Activated CD4-positive, CD25-positive, alpha-beta regulatory T cell (primary cell): ENCODE results near the gene HRH4.

ENCODE experiments used
- DNase-seq, 4 experiments: peaks; one replicate each; lab custom pipeline; 2025; lab: John Stamatoyannopoulos, UW

The HRH4 gene, protein sequence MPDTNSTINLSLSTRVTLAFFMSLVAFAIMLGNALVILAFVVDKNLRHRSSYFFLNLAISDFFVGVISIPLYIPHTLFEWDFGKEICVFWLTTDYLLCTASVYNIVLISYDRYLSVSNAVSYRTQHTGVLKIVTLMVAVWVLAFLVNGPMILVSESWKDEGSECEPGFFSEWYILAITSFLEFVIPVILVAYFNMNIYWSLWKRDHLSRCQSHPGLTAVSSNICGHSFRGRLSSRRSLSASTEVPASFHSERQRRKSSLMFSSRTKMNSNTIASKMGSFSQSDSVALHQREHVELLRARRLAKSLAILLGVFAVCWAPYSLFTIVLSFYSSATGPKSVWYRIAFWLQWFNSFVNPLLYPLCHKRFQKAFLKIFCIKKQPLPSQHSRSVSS

DNA sequence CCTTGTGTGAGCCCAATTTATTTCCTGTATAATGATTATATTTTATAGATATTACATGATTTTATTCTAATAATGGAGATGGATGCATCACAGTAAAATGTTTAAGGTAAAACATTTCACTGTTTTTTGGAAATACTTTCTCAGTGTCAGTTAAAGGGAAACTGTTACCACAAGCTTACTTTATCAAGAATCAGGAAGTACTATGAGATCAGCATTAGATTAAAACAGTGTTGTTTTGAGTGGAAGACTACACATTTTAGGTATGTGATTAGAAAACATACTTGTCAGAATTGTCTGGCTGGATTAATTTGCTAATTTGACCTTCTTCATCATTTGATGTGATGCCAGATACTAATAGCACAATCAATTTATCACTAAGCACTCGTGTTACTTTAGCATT lies at the start of gene HRH4:
HRH4 (plus strand) TSS at position 250 of the 400 bp plus-strand sequence; CDS start at position 342, 92 bp downstream.
- no peak for DNase-seq

DNA sequence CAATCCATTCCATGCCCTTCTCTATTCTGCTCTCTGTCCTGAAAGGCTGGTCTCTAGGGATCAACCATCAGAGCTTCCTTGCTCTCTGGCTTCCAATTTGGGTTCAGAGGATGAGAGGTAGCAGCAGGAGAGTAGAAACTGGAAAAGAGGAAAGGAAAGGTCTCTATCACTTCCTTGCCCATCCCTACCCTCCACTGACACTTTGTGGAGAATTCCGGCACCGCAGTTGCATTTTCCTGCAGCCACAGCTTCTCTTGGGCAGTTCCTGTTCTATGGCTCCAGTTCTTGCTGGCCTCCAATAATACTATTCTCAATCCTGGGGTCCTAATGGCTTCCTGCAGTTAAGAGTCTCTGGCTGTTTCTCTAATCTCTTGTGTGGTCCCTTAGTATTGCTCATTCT lies 47.3 kb upstream of the HRH4 start:
- no peak for DNase-seq

DNA sequence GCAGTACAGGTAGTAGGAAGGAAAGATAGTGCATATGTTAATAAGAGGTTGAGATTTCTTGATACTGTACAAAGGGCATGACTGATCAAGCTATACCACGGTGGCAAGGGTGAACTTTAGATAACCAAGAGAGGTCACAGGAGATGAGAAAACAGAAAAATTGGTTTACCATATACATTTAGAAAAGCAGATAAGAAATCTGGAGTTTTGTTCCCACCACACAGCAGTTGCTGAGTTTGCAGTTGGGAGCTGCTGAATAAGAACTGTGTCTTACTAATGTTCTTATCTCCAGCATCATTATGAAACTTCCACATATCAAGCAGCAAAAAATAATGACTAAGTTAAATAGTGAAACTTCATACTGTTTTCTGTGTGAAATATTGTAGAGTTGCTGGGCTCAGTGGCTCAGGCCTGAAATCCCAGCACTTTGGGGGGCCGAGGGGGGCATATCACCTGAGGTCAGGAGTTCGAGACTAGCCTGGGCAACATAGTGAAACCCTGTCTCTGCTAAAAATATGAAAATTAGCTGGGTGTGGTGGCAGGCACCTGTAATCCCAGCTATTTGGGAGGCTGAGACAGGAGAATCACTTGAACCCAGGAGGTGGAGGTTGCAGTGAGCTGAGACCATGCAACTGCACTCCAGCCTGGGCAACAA lies 46.0 kb upstream of the HRH4 start:
- no peak for DNase-seq

DNA sequence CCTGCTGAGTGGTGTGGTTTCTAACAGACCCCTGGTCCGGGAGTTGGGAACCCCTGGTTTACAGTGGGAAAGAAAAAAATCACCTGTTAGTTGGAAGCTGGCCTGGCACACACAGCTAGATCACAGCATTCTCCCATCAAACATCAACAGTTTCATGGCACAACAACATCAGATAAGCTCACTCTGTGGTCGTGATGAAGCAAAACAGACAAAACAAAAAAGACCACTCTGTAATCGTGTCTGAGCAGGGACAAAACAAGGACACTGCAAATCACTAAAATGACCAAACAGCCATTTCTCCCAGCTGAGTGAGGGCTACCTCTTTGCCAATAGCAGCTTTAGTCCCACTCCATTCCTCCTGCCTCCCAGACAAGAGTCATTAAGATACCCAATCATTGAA lies 43.0 kb upstream of the HRH4 start:
- no peak for DNase-seq

DNA sequence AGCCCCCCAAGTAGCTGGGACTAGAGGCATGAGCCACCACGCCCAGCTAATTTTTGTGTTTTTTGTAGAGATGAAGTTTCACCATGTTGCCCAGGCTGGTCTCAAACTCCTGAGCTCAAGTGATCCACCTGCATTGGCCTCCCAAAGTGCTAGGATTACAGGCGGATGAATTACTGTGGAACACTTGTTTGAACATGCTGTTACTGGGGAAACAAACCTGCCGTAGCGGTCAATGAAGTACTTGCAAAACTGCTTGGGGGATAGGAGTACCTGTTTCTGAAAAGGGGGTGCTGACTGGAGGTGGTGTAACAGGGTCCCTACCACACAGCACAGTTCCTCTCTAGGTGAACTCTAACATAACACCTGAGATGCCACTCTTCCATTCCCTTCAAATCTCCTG lies 39.9 kb upstream of the HRH4 start:
- DNase-seq, result no peak

DNA sequence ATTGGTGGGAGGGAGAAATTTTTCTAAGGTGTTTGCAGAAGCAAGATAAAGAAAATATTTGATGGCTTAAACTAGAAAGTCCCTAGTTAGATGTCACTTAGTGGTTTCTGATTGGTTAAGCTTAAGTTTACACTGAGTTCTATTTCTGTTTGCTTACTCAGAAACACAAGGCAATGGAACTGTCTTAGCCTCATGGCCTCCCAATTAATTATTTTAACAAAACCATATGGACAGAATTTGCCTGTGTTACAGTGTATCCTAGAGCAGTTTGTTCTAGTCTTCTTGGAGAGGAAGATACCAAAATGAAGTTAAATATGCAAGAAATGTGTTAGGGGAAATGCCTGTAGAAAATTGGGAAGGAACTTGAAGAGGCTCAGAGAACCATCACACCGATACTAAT lies 38.6 kb upstream of the HRH4 start:
- DNase-seq, result no peak

DNA sequence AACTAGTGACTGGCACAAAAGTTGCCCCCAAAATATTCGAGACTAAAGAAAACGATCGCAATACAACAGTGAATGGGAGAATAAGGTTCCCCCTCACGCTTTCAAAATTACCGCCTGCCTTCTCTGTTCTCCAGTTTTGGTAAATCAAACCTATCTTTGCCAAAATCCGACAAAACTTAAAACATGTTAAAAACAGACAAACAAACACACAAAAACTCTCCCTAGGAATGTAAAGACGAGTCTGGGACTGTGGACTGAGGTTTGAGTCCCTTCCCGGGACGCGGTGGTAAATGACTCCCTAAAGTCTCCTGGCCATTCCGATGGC lies 34.4 kb upstream of the HRH4 start:
- DNase-seq, result no peak

DNA sequence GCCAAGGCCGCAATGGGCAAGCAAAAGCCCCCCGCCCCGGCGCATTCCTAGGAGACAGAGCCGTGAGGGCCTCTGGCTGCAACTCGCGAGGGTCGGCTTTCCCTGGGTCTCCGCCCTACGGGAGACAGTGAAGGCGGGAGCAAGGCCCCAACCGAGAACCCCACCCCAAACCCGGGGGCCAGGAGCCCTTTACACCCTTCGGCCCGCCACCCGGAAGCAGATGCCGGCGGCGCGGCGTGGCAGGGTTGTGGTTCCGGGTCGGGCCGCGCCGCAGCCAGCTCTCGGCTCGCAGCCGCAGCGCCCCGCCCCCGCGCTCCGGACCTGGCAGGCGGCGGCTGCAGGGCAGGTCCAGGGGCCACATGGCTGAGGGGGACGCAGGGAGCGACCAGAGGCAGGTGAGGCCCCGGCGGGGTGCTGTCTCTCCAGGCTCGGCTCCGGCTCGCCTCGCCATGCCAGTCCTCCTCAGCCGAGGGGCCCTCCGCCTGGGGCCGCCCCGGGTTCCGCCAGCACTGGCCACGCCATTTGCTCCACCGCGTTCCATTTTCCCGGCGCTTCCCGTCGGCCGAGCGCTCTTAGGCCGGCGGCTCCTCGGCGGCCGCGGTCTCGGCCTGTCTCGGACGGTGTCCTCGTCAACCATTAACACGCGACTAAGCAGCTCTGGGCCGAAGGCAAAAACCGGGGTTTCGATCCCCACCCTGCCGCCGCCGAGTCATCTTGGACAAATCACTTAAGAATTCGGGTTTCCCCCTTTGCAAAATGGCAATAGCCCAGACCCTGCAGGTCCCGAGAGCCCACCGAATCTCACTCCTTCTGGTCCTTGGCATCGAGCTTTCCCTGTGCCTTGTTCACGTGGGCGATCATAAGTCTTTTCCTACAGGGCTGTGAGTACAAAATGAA lies 33.8 kb upstream of the HRH4 start, which contains the start of gene IMPACT:
IMPACT (plus strand) TSS at position 273 of the 897 bp plus-strand sequence; CDS start at position 360, 87 bp downstream.
- peak; percentile 48 to 68 (median 58) for DNase-seq

DNA sequence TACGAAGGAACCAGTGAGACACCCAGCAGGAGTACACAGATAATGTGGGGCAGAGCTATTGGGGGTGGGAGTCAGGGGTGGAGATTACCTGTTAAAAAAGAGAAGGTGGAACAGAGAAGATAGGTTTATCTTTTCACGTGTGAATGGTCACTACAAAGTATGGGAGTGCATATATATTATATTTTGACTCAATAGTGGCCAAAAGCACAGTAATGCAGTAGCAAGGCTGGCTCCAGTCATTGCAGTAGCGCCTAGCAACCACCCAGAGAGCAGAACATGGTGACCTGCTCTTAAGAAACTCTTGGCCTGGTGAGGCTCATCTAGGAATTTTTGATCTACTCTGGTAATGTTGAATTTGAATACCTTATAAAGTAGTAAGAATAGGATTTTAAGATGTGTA lies 33.0 kb upstream of the HRH4 start:
- DNase-seq, result no peak

DNA sequence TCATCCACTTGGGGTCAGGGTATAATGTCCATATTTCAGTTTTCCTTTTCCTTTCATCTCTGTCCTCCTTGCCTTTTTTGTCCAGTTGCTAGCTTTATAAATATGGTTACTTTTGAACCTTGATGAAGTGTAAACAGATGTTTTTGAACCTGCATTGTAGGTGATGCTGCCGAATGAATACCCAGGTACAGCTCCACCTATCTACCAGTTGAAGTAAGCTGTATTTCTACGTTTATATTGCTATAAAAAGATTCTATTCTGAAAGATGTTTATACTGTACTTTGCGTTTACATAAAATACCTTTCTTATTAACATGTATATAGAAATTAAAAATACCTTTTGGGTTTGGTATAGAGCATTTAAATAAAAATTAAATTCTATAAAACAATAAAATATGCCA lies 31.7 kb upstream of the HRH4 start:
- no peak for DNase-seq

DNA sequence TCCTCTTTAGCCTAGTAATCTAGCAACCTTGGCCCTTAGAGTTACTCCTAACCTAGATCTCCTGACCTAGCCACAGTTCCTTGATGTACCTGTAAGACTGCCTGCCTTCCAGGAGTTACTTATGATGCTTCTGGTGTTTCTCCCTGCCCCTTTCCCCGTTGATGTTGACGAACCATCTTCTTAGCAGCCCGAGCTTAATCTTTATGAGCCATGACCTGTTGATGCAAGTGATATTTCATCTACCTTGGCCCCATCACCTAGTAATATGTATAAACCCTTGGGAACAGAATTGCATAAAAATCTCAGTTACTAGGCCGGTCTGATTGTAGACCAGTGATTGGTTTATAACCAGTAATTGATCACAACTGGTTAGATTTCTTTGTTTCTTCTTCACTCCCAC lies 31.2 kb upstream of the HRH4 start:
- no peak for DNase-seq

DNA sequence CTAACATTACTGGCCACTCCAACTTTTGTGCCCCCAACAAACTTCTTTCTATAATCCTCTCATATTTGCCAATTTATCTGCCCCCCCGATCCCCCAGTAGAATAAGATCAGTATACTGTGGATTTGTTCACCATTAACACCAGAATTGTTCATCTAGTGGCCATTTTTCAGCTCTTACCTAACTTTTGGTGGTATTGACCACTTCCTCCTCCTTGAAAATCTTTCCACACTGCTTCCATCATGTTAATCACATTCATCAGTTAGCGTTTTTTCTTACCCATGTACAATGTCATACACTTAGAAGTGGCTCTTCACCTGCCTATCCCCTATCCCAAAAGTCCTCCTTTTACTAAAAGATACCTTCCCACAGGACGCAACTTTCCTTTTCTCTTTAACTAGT lies 27.8 kb upstream of the HRH4 start:
- DNase-seq, result no peak

DNA sequence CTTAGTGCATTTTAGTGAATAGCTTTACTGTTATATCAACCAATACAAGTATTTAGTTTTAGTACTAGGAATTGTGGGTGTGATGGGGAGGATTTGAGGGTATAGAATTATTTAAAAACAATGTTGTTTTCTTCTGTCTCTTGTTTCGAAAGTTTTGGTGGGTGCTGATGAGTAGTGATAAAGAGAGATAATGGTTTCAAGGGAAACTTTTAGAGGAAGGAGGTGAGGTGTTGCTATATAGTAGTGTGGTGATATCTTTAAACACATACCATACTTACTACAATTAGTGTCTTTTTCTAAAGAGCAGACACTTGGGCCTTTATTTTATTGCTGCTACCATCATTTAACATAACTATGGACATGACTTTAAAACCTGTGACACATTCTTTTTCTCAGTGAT lies 23.5 kb upstream of the HRH4 start:
- no peak for DNase-seq

DNA sequence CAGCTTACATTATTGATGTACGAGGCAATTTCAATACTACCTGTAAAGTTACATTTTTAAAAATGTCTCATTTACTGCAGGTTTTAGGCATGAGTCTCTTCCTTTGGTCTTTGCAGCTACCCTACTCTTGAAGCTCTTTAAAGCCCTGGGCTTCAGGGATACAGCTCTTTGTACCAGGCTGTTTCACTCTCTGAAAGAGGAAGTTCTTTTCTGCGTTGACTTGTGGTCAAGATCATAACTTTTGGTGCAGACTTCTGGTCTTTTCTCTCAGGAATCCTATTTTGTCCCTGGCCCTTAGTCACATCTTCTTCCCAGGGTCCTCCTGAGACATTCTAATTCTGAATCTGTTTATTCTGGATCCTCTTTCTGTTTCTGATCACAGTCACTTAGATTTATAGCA lies 16.6 kb upstream of the HRH4 start:
- DNase-seq, result no peak

DNA sequence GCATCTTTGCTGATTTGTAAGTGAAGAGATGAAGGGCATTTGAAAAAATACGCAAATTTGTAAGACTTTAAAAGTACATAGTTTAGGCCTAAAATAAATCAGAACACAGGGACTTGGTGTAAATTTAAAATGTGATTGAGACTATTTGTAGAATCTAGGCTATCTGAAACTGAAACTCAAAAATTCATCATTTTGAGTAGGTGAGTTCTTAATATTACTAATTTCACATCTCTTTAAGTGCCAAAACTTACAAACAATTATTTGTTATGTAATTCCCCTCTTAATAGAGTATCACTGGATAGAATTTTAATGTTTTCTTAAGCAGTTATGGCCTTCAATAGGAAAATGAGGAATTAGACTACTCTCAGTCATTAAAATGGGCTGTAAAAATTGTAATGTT lies 14.0 kb upstream of the HRH4 start:
- no peak for DNase-seq

DNA sequence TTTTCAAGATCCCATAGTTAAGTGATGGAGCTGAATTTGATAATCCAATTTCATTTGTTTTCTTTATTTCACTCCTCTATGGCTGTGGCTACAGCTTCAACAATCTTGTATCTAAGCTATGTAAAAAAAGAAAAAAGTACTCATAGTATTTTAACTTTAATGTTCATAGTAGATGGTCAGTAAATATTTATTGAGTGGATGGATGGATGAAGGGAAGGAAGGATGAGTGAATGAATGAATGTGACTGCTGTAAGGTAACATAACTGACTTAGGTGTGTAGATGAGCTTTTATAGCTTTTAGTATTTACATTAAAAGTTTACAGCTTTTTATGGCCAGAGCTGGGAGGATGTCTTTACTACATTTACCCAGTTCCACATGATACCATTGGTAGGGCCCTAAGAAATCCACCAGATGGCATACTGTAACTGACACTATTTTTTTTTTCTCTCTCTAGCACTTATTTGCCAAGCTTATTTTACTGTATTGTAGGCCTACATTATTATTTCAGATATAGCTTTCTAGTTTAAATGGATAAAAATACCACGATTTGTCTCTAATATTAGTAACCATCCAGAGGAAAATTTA lies 13.4 kb upstream of the HRH4 start:
- no peak for DNase-seq

DNA sequence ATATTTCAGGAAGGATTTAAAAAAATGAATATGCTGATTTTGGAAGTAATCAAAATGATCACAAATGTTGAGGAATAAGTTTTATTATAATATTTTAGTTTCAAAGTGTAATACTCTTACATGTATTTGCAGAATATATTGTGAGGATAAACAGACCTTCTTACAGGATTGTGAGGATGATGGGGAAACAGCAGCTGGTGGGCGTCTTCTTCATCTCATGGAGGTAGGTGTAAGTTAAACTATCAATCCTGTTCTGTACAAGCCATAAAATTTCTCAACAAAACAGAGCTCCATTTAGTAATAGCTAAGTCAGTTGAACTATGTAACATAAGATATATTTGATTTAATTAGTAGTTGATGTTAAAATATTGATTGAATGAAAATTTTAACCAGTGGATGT lies 12.5 kb upstream of the HRH4 start:
- no peak for DNase-seq

DNA sequence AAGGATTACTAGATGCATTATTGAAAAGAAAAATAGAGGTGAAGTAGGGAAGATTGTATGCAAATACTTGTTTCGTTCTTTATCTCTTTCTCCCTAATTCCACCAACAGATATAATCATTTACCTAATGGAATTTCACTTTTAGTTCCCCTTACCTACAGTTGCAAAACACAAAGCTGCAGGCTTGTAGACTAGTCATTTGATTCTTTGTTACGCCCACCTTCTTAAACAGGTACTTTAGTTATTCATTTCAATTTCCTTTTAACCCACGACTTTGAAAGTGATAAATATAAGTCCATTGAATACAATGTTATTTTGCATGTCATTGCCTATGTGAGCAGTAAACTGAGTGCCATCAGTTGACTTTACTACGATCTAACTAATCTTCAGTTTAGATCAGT lies 3.9 kb upstream of the HRH4 start:
- DNase-seq, result no peak

DNA sequence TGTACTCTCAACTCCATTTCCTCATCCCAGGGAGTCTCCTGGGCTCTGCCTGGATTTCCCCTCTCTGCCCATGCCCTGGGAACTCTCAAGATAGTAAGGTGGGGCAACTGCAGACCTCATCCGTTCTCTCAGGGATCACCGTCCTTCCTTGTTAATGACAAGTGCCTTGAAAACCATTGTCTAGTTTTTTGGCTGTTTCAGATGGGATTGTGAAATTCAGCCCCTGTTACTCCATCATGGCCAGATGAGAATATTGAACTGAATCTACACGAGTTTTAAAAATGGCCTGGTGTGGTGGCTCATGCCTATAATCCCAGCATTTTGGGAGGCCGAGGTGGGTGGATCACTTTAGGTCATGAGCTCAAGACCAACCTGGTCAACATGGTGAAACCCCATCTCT lies 665 bp upstream of the HRH4 start:
- no peak for DNase-seq

DNA sequence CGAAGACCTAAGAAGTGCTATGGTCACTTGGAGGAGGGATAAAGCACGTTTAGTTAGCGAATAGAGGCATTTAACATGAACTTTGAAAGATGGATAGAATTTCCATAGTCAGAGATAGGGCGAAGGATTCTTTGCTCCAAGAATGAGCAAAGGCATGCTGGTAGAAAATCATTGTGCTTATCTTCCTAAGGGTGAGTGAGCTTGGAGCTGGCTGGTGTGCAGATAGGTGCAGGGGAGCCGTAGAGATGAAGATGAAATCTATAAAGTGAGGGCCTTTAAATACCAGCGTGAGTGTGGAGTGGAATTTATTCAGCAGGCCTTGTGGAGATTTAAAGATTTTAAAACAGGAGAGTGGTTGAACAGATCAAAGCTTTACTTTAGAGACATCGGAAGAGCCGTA lies 1.6 kb downstream of the HRH4 start:
- DNase-seq, result no peak

DNA sequence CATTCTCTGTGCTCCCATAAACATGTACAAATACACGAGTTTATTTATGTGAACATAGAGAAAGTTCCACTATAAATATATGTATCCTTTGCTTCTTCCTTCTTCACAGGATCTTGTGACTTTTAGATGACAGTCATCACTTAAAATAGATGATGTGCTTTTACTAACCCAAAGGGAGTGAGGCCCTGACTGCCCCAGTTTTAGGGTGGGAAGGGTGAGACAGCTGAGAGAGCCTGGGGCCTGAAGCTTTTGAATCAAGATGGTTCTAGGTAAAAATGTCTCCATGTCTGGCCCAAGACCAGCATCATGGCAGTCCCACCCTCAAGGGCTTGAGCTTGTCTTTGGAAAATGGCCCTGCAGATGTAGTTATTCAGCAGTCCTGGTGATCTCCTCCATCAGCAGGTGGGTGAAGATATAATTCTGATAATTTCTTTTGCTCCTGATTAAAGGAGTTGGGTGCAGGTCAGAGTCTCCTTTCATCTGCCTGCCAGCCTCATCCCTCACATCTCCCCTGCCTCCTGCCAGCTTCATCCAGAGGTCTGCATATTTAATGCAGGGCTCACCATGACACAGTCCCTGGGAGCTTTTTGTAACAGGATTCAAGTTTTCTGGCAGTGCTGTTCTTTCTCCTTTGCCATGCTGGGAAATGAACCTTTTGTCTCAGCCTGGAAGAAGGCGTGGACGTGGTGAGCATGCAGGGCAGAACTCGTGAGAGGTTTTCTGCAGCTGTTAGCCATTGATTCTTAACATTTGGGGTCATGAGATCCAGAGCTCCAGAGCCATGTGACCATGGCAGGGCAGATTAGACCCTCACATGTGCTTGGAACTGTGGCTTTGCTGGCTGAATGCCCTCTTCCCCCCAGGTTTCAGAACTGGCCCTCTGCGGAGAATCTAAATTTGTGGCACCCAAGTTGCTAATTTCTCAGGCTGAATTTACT lies 2.7 kb downstream of the HRH4 start:
- DNase-seq, result no peak
